ENCODE results near the gene HIVEP3. TPM values are rescaled to one million over a fixed set of nuclear protein-coding genes. Genes with fewer than 3 reads are reported as not detected.
A peak's percentile ranks its signal among the peaks of the same experiment; 100 is the strongest.

HIVEP3 gene
- total RNA-seq, 1 experiment from 2014 or later: 1.2 TPM

DNA sequence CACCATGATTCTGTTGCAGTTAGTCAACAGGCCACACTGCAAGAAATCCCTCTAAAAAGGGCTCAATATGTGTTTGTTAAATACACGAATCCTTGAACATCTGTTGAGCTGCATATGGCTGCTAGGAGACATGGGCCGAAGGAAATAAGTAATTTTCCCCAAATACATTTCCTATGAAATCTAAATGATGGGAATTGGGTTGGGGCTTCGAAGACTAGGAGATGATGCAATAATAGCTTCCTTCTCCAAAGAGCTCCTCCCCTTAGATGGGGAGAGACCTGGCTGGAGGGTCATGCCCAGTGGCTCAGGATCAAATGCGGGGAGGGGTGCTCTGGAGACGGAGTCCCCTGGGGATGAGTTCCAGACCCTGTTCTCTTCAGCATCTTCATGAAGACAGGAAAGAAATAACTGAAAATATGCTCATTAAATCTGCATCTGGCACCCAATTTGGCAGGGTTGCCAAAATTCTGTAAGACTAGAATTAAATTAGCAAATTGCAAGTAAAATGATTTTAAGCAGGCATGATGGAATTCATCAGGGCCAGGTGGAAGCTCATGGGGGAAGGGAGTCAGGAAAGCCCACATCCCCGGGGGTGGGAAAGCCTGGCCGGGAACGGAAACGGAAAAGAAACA, 269.2 kb downstream of the HIVEP3 start:
- H3K27me3 Mint-ChIP-seq (ENCODE audit: insufficient read depth, unreplicated experiment): no peaks in the 10 kb centered on the region
- ChIA-PET CTCF (no interaction called here), POLR2A (no interaction called here)
- intact Hi-C loops (cut with micrococcal nuclease): no loop called here
- H3K4me3 Mint-ChIP-seq (ENCODE audit: unreplicated experiment): no peak overlapping the region
- H3K9me3 Mint-ChIP-seq (ENCODE audit: unreplicated experiment): no peaks in the 10 kb centered on the region
- peak overlapping the region; percentile 23 for H3K27ac Mint-ChIP-seq (ENCODE audit: low read depth, unreplicated experiment)
- no peak for DNase-seq (ENCODE audit: unreplicated experiment)
- H3K4me1 Mint-ChIP-seq (ENCODE audit: insufficient read depth, unreplicated experiment): peaks cover 5% of the 10 kb centered on the region
- H3K36me3 Mint-ChIP-seq (ENCODE audit: insufficient read depth, unreplicated experiment): peaks cover 7% of the 10 kb centered on the region
- TF ChIP-seq, protein P1, sequence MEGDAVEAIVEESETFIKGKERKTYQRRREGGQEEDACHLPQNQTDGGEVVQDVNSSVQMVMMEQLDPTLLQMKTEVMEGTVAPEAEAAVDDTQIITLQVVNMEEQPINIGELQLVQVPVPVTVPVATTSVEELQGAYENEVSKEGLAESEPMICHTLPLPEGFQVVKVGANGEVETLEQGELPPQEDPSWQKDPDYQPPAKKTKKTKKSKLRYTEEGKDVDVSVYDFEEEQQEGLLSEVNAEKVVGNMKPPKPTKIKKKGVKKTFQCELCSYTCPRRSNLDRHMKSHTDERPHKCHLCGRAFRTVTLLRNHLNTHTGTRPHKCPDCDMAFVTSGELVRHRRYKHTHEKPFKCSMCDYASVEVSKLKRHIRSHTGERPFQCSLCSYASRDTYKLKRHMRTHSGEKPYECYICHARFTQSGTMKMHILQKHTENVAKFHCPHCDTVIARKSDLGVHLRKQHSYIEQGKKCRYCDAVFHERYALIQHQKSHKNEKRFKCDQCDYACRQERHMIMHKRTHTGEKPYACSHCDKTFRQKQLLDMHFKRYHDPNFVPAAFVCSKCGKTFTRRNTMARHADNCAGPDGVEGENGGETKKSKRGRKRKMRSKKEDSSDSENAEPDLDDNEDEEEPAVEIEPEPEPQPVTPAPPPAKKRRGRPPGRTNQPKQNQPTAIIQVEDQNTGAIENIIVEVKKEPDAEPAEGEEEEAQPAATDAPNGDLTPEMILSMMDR (IDR thresholded peaks at IDR 0.05; ENCODE audit: unreplicated experiment): no peak
- no TSS peak for BruUV-seq (replicated peaks)

DNA sequence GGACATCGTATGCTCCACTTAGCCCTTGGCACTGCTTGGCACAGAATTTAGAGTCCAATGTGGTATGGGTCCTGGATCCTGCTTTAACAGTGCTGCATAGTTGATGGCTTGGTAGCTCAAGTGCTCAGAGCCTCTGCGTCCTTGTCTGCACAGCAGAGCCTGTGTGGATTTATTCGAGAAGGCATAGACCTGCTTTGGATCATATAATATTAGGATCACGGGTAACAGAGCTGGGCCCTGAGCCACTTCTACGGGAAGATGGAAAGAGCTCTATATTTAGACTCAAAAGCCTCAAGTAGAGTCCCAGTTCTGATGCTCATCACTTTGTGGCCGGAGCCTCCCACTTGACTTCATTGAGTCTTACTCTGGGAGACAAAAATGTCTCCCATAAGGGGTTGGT, 269.9 kb downstream of the HIVEP3 start:
- DNase-seq (ENCODE audit: unreplicated experiment): no peak
- ChIA-PET POLR2A (no interaction called here), CTCF (no interaction called here)
- H3K4me1 Mint-ChIP-seq (ENCODE audit: insufficient read depth, unreplicated experiment): peaks cover 5% of the 10 kb centered on the region
- H3K27ac Mint-ChIP-seq (ENCODE audit: low read depth, unreplicated experiment): no peak overlapping the region
- no peaks in the 10 kb centered on the region for H3K27me3 Mint-ChIP-seq (ENCODE audit: insufficient read depth, unreplicated experiment)
- peaks cover 7% of the 10 kb centered on the region for H3K36me3 Mint-ChIP-seq (ENCODE audit: insufficient read depth, unreplicated experiment)
- H3K9me3 Mint-ChIP-seq (ENCODE audit: unreplicated experiment): no peaks in the 10 kb centered on the region
- TF ChIP-seq, protein P1 (IDR thresholded peaks at IDR 0.05; ENCODE audit: unreplicated experiment): no peak
- intact Hi-C loops (cut with micrococcal nuclease): no loop called here
- BruUV-seq (replicated peaks): no TSS peak
- H3K4me3 Mint-ChIP-seq (ENCODE audit: unreplicated experiment): no peak overlapping the region

DNA sequence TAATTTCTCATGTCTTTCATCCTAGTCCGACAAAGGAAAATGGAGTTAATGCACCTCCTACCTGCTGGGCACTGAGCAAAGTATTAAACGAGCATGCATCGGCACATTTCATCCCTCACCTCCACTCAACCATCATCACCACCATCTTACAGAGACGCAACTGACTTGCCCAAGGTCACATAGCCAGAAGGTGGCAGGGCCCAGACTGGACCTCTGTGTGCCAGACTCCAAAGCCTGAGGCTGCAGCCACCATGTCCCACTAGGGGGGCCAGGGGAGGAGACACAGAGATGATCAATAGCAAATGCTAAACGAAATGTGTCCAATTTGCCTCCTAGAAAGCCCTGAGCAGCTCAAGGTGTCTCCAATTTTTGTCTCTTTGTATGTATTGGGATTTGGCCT, 270.5 kb downstream of the HIVEP3 start:
- Mint-ChIP-seq H3K4me1 (ENCODE audit: insufficient read depth, unreplicated experiment) (peaks cover 5% of the 10 kb centered on the region), H3K9me3 (ENCODE audit: unreplicated experiment) (no peaks in the 10 kb centered on the region), H3K4me3 (ENCODE audit: unreplicated experiment) (no peak overlapping the region), H3K27ac (ENCODE audit: low read depth, unreplicated experiment) (no peak overlapping the region), H3K36me3 (ENCODE audit: insufficient read depth, unreplicated experiment) (peaks cover 2% of the 10 kb centered on the region), H3K27me3 (ENCODE audit: insufficient read depth, unreplicated experiment) (no peaks in the 10 kb centered on the region)
- TF ChIP-seq, protein P1 (IDR thresholded peaks at IDR 0.05; ENCODE audit: unreplicated experiment): no peak
- BruUV-seq (replicated peaks): no TSS peak
- ChIA-PET CTCF (no interaction called here), POLR2A (no interaction called here)
- intact Hi-C loops (cut with micrococcal nuclease): no loop called here
- no peak for DNase-seq (ENCODE audit: unreplicated experiment)

DNA sequence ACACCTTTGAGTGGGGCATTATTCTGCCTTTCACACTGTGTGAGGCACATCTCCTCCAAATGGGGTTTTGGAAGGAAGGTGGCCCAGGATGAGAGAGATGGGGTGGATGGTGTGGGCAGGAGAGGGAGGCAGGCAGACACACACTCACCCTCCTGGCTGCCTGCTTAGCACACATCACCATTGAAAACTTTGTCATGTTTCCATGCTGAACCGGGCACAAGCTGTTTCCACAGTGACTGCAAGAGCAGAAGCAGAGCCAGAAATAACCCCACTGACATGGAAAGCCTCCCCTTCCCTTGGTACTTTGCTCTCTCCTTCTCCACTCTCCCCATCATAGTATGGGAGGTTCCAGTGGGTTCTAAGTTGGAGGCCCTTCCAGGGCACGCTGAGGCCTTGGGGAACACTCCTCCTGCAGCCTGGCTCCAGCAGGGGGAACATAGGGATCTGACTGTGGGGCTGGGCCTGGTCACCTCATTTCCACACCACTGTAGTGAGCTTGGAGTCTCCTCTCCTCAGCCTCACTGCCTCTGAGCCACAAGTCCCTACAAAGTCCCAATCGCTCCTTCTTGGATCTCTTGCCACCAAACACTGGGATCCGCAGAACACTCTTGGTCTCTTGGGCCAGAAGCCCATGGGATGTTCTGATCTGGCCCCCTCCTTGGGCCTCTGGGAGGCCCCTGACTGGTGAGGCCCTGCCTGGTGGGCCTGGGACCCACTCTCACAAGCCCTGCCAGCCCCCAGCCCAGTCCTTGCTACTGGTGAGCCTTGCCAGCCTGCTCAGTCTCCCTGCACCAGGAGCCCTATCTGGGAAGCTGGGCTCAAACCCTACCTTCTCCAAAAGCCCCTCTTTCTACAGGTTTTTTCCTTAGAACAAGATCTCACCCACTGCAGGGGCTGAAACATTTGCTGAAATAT, 271.2 kb downstream of the HIVEP3 start:
- Mint-ChIP-seq H3K9me3 (ENCODE audit: unreplicated experiment) (no peaks in the 10 kb centered on the region), H3K4me1 (ENCODE audit: insufficient read depth, unreplicated experiment) (peaks cover 5% of the 10 kb centered on the region), H3K27ac (ENCODE audit: low read depth, unreplicated experiment) (no peak overlapping the region), H3K36me3 (ENCODE audit: insufficient read depth, unreplicated experiment) (no peaks in the 10 kb centered on the region), H3K4me3 (ENCODE audit: unreplicated experiment) (no peak overlapping the region), H3K27me3 (ENCODE audit: insufficient read depth, unreplicated experiment) (no peaks in the 10 kb centered on the region)
- ChIA-PET POLR2A (no interaction called here), CTCF (no interaction called here)
- BruUV-seq (replicated peaks): no TSS peak
- TF ChIP-seq, protein P1 (IDR thresholded peaks at IDR 0.05; ENCODE audit: unreplicated experiment): no peak
- intact Hi-C loops (cut with micrococcal nuclease): no loop called here
- no peak for DNase-seq (ENCODE audit: unreplicated experiment)

All from MCF 10A (cell line).